Stimulated activated CD8-positive, alpha-beta memory T cell treated with anti-CD3 and anti-CD28 coated beads, Interleukin-12 subunit alpha, Interleukin-12 subunit beta, amount 100 ng/mL, for 24 hours (primary cell): ENCODE results near the gene IPO4.

Experiments used
- DNase-seq: peaks from one replicate; pipeline ENCODE4 v3.0.0-alpha.2; 2020; ENCODE audit errors: extremely low read depth

The IPO4 gene

GRCh38 chr14:24132976-24133375, 55.6 kb downstream of the IPO4 start:
- DNase-seq: no peak

DNA sequence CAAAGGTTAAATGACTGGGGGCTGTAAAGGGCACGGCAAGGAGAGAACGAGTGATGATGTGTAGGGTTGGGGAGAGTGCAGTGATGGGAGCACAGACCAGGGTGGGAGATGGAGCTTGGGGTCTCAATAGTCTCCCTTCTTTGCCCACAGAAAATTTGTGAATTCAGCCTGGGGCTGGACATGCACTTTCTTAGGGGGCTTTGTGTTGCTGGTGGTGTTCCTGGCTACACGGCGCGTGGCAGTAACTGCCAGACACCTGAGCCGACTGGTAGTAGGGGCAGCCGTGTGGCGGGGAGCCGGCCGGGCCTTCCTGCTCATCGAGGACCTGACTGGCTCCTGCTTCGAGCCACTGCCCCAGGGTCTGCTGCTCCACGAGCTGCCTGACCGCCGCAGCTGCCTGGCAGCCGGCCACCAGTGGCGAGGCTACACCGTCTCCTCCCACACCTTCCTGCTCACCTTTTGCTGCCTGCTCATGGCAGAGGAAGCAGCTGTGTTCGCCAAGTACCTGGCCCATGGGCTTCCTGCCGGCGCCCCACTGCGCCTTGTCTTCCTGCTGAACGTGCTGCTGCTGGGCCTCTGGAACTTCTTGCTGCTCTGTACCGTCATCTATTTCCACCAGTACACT, 56.4 kb downstream of the IPO4 start:
- no peak for DNase-seq

DNA sequence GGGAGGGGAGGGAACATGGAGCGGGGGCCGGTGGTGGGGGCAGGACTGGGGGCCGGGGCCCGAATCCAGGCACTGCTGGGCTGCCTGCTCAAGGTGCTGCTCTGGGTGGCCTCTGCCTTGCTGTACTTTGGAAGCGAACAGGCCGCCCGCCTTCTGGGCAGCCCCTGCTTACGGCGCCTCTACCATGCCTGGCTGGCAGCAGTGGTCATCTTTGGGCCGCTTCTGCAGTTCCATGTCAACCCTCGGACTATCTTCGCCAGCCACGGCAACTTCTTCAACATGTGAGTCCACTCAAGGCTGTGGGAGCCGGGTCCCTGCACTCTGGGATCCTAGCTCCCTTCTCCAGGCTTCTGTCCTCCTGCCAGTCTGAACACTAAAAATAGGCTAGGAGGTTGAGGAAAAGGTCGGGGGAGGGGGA, 57.1 kb downstream of the IPO4 start:
- DNase-seq: no peak

DNA sequence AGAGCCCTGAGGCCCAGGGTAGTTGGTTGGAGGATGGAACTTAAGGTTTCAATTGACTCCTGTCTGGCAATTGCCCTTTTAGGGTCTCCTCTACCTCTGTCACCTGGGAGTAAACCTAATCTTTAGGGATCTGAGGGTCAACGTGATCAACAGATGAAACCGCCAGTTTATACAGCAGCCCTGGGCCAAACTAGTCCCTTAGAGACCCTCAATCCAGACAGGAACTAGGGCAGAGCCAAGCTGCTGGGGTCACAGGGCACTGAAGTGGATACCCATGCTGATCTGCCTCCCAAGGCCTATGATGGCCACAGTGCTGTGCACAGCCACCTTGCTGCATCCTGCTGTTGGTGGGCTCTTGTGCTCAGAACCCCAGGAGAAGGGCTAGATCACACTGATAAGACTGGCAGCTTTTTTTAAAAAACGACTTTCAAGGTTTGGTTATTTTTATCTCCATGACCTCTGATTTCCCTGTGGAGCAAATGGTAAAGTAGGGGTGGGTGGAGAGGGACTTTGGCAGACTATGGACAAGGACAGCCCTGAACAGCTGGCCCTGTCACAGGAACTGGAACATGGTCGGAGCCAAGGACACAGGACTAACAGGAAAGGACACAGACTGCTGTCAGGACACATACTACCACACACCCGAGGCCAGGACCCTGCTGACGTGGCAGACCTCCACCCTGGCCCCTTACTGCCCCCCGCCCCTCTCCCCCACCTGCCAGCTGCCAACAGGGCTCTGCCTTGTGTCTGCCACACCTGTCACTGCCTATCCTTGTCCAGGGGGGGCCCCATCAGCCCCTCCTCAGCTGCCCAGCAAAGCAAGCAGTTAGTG, 57.7 kb downstream of the IPO4 start:
- no peak for DNase-seq

DNA sequence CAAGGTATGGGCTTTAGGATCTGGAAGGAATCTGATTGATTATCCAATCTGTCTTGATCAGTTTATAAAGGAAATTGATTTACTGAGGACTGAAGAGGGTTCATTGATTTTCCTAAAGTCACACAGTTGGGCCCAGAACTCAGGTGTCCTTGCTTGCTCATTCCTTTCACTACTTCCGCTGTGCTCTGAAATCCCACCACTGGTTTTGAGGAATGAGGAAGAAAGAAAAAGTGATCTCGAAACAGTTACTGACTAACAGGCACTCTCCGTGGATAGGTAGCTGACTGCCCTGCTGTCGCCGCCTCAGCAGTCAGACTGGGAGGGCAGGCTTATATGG, 58.3 kb downstream of the IPO4 start, which contains the start of gene FITM1:
TSS of gene FITM1 (plus strand) at position 280 of the 337 bp plus-strand sequence. CDS start 905 bp downstream, outside the sequence.
- DNase-seq: no peak
